Body of pancreas (tissue), 4 donors: ENCODE data around the gene TMEM179B. TPM values are rescaled to one million over a fixed set of nuclear protein-coding genes. Genes with fewer than 3 reads are reported as not detected.

Experiments used
- ATAC-seq: fragments of 150-250 bp; one replicate; pipeline ENCODE4 v1.9.1; 2016
- DNase-seq, 4 donors: peaks; one replicate each; pipeline ENCODE4 v3.0.0-alpha.2; 2019
- H3K27ac ChIP-seq, 4 donors: fragments of 200-600 bp; sonication (generic); 1 replicate in 3 of 4; 2 replicates in 1 of 4; pipeline versions ENCODE4 v1.5.1 to v1.6.1; 2016 to 2019; ENCODE audit warnings: mild to moderate bottlenecking in 1 of 4, mixed read lengths in 1 of 4, moderate library complexity in 1 of 4
- H3K27me3 ChIP-seq, 2 donors: fragments of 200-600 bp; sonication (generic); one replicate each; pipeline ENCODE4 v1.6.0; 2016; ENCODE audit warnings: mild to moderate bottlenecking in 1 of 2
- H3K36me3 ChIP-seq, 2 donors: fragments of 200-600 bp; sonication (generic); replicated peaks in 1 of 2; 2 replicates each; pipeline ENCODE4 v1.5.1; 2016; ENCODE audit warnings: low read depth in 2 of 2; ENCODE audit not compliant: insufficient read depth in 1 of 2
- H3K4me1 ChIP-seq: fragments of 200-600 bp; sonication (generic); one replicate; pipeline ENCODE4 v1.6.0; 2016
- H3K4me3 ChIP-seq, 2 donors: fragments of 200-600 bp; sonication (generic); 1 replicate in 1 of 2; 2 replicates in 1 of 2; pipeline ENCODE4 v1.5.1; 2016 to 2019
- H3K9me3 ChIP-seq, 3 donors: fragments of 200-600 bp; sonication (generic); 1 replicate in 2 of 3; 2 replicates in 1 of 3; pipeline ENCODE4 v1.5.1; 2016
- POLR2A ChIP-seq, 3 donors: fragments of 450-650 bp; IDR thresholded peaks; one replicate each; pipeline ENCODE4 v1.6.1; 2016; ENCODE audit warnings: antibody characterized with exemption in 3 of 3, mild to moderate bottlenecking in 2 of 3
- WGBS, 2 donors: methylation state at CpG; one replicate each; pipeline ENCODE4 v1.1.5; 2017; 5-methylcytosine and 5-hydroxymethylcytosine counted together
- intact Hi-C: fragments of 100-400 bp; cut with DNase I; formaldehyde crosslinking; loops from one replicate; pipeline ENCODE4 v1.15.1; 2023
- total RNA-seq, 2 donors: library from RNA; depleted of rRNA; stranded (reverse); fragments of >200 nt; gene quantifications; one replicate each; pipeline ENCODE4 v1.1.0, GENCODE V29; 2016
- TF ChIP-seq, protein P1 (sequence below), 7 experiments: fragments of 450-650 bp in 4 of 7; fragments of 200-600 bp in 3 of 7; sonication (generic) in 3 of 7; IDR thresholded peaks; one replicate each; pipeline ENCODE4 v1.5.1; 2016 to 2019; ENCODE audit warnings: antibody characterized with exemption in 7 of 7

Gene TMEM179B
- total RNA-seq, 2 donors from 2014 or later = 40.9 to 41.8 TPM

DNA sequence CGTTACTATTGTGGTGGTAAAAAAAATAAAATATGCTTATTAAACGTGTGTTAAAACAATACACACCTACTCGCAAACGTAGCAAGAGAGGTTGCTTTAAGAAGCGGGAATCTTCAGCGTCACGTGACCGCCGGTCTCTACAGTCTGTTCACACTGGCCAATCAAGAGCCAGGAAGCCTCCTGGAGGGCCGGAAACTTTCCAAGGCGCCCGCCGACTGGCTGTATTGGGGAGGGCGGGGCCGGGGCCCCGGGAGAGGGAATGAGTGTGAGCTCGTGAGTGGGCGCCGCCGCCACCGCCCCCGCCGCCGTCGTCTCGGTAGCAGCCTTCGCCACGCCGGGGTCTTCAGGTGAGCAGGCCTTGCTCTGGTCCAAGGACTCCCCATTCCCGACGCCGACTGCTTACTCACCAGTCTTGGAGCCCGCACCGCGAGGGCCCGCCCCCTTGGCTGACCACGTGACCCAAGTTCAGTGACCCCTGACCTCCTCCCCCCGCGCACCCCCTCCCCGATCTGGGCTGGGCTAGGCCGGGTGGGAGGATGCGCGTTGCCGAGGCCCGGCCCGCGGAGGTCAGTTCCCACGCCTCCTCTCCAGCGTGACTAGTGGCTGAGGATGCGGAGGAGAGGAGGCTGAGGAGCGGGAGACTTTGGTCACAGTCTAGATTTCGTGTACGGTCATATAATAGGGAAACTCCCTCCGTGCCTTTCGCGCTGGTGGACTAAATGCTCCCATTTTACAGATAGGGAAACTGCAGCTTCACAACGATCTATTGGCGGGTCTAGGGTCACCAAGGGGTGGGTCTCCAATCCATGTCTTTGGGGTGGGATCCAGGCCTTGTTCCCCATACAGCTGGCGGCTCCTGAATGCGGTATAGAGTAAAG is 15.8 kb upstream of the TMEM179B start, which contains the start of gene TAF6L:
TSS of gene TAF6L (plus strand) at position 253 of the 878 bp plus-strand sequence. CDS start 4,388 bp downstream, outside the sequence.
- intact Hi-C loops = no loop called here
- peak; percentile 95 for ATAC-seq
- DNase-seq = peak; percentile 98 to 99 (median 98)

DNA sequence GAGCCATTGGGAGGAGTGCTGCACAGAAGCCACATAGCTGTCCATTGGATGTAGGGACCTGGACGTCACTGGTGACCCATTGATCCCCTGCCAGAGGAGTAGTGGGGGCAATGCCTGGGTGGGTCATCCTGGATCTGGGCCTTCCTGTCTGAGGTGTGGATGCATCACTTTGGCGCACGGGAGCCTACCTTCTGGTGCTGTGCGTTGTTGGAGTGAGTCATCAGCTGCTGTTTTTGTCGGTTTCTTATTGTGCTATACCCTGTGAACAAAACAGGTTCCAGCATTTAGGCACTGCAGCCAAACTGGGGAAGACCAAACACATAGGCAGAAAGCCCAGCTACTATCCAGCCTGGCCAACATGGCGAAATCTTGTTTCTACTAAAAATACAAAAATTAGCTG is 12.8 kb upstream of the TMEM179B start:
- H3K4me1 ChIP-seq = peaks cover 37% of the 10 kb centered on the region
- H3K27me3 ChIP-seq = no peaks in the 10 kb centered on the region
- H3K9me3 ChIP-seq = no peaks in the 10 kb centered on the region
- DNase-seq (no peak), ATAC-seq (no peak)
- TF ChIP-seq, protein P1, sequence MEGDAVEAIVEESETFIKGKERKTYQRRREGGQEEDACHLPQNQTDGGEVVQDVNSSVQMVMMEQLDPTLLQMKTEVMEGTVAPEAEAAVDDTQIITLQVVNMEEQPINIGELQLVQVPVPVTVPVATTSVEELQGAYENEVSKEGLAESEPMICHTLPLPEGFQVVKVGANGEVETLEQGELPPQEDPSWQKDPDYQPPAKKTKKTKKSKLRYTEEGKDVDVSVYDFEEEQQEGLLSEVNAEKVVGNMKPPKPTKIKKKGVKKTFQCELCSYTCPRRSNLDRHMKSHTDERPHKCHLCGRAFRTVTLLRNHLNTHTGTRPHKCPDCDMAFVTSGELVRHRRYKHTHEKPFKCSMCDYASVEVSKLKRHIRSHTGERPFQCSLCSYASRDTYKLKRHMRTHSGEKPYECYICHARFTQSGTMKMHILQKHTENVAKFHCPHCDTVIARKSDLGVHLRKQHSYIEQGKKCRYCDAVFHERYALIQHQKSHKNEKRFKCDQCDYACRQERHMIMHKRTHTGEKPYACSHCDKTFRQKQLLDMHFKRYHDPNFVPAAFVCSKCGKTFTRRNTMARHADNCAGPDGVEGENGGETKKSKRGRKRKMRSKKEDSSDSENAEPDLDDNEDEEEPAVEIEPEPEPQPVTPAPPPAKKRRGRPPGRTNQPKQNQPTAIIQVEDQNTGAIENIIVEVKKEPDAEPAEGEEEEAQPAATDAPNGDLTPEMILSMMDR (IDR thresholded peaks at IDR 0.05) = no peak
- TF ChIP-seq POLR2A (IDR thresholded peaks at IDR 0.05) = no peak
- 79 to 89% methylated on average over 3 to 6 of the region's 6 CpGs for WGBS, 2 donors
- H3K36me3 ChIP-seq = peaks cover 0 to 4% of the 10 kb centered on the region in 2 donors
- no peak overlapping the region for H3K27ac ChIP-seq
- intact Hi-C loops = no loop called here
- H3K4me3 ChIP-seq = no peak overlapping the region

More for the DNA sequence above, 15.8 kb upstream of the TMEM179B start, which contains the start of gene TAF6L:
- TF ChIP-seq, protein P1 (IDR thresholded peaks at IDR 0.05) = no peak
- peak; percentile 42 to 66 (median 65) for TF ChIP-seq POLR2A (IDR thresholded peaks at IDR 0.05)
- Histone ChIP-seq H3K9me3 (no peaks in the 10 kb centered on the region), H3K27me3 (no peaks in the 10 kb centered on the region), H3K36me3 (peaks cover 0 to 10% of the 10 kb centered on the region in 2 donors), H3K27ac (peak within 1 kb of the TSS; percentile 91 to 98 (median 98)), H3K4me3 (peak within 1 kb of the TSS; percentile 15 to 55), H3K4me1 (peaks cover 39% of the 10 kb centered on the region)
- 1 to 3% methylated on average over 22 to 60 of the region's 60 CpGs for WGBS, 2 donors

DNA sequence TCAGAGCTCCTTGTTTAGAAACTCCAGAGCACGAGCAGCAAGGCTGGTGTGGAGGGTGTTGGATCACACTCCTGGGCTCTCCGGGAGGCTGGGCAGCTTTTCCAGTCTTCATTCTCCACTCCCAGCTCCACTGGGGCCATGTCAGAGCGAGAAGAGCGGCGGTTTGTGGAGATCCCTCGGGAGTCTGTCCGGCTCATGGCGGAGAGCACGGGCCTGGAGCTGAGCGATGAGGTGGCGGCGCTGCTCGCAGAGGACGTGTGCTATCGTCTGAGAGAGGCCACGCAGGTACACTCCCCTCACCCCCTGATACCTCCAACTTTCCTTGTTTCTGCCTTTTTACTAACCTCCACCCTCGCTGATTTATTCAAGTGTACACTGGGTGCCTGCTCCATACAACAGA is 11.6 kb upstream of the TMEM179B start:
- WGBS, 2 donors = 88 to 93% methylated on average over 16 to 17 of the region's 17 CpGs
- no peak for ATAC-seq
- peaks cover 0 to 4% of the 10 kb centered on the region in 2 donors for H3K36me3 ChIP-seq

DNA sequence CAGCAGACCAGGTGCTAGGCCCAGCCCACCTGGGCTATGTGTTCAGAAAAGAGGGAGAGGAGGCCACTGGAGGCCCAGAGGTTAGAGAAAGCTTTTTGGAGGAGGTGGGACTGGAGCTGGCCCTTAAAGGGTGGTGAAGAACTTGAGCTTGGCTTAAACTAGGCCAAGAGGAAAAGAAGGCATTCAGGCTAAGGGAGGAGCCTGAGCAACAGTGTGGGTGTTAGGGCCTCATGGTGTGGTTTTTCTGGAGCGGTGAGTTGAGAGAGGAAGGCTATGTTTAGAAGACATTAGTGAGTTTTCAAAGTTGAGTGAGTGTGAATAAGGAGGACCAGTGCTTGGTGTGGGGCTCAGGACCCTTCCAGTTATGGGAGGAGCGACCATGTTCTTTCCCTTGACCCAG is 9.8 kb upstream of the TMEM179B start:
- H3K4me1 ChIP-seq = peaks cover 13% of the 10 kb centered on the region
- ATAC-seq (no peak), DNase-seq (no peak)
- WGBS, 2 donors = 90 to 96% methylated on average over 2 of the region's 2 CpGs
- intact Hi-C loops = no loop called here
- no peaks in the 10 kb centered on the region for H3K27me3 ChIP-seq
- TF ChIP-seq, protein P1 (IDR thresholded peaks at IDR 0.05) = no peak
- TF ChIP-seq POLR2A (IDR thresholded peaks at IDR 0.05) = no peak
- H3K27ac ChIP-seq = no peak overlapping the region
- peaks cover 0 to 4% of the 10 kb centered on the region in 2 donors for H3K36me3 ChIP-seq
- H3K9me3 ChIP-seq = no peaks in the 10 kb centered on the region
- no peak overlapping the region for H3K4me3 ChIP-seq

More for the DNA sequence above, 11.6 kb upstream of the TMEM179B start:
- H3K27me3 ChIP-seq = no peaks in the 10 kb centered on the region
- H3K9me3 ChIP-seq = no peaks in the 10 kb centered on the region
- no peak for DNase-seq
- peaks cover 25% of the 10 kb centered on the region for H3K4me1 ChIP-seq
- TF ChIP-seq, protein P1 (IDR thresholded peaks at IDR 0.05) = no peak
- TF ChIP-seq POLR2A (IDR thresholded peaks at IDR 0.05) = no peak
- peak overlapping the region in 1 of 4 donors; percentile 7 for H3K27ac ChIP-seq
- no peak overlapping the region for H3K4me3 ChIP-seq
- intact Hi-C loops = no loop called here
